Loucy (cell line): ENCODE measurements around the gene BMAL1.

Experiments
- H2AFZ ChIP-seq: fragments of 200-600 bp; sonication (generic); 2 replicates; pipeline ENCODE4 v1.6.0; 2016; ENCODE audit warnings: antibody characterized with exemption, mild to moderate bottlenecking, low read length, moderate library complexity
- H3F3A ChIP-seq: fragments of 200-600 bp; 2 replicates; pipeline ENCODE4 v1.6.0; 2016; ENCODE audit warnings: antibody characterized with exemption, low read depth, mild to moderate bottlenecking
- H3K27me3 ChIP-seq: fragments of 200-600 bp; sonication (generic); 2 replicates; pipeline ENCODE4 v1.6.1; 2014; ENCODE audit warnings: low read length, mild to moderate bottlenecking; ENCODE audit not compliant: insufficient read depth, poor library complexity, severe bottlenecking
- H3K36me3 ChIP-seq: fragments of 200-600 bp; sonication (generic); 2 replicates; pipeline ENCODE4 v1.6.1; 2016; ENCODE audit warnings: low read length; ENCODE audit not compliant: insufficient read depth
- H3K4me1 ChIP-seq: fragments of 200-600 bp; sonication (generic); 2 replicates; pipeline ENCODE4 v1.5.1; 2014; ENCODE audit warnings: low read length, mild to moderate bottlenecking; ENCODE audit not compliant: insufficient read depth, poor library complexity, severe bottlenecking
- H3K4me2 ChIP-seq: fragments of 200-600 bp; sonication (generic); 2 replicates; pipeline ENCODE4 v1.6.0; 2014; ENCODE audit warnings: antibody characterized with exemption, low read length, low read depth, mild to moderate bottlenecking; ENCODE audit not compliant: poor library complexity, severe bottlenecking
- H3K4me3 ChIP-seq: fragments of 200-600 bp; sonication (generic); 2 replicates; pipeline ENCODE4 v1.5.1; 2014; ENCODE audit warnings: low read length, mild to moderate bottlenecking, mixed read lengths; ENCODE audit not compliant: poor library complexity, severe bottlenecking
- H3K79me2 ChIP-seq: fragments of 200-600 bp; sonication (generic); 2 replicates; pipeline ENCODE4 v1.6.1; 2014; ENCODE audit warnings: low read length; ENCODE audit not compliant: insufficient read depth
- H3K9ac ChIP-seq: fragments of 200-600 bp; sonication (generic); 2 replicates; pipeline ENCODE4 v1.6.0; 2014; ENCODE audit warnings: mild to moderate bottlenecking, low read depth, low read length, moderate library complexity; ENCODE audit not compliant: poor library complexity, severe bottlenecking
- H3K9me2 ChIP-seq: fragments of 200-600 bp; sonication (generic); replicated peaks from 2 replicates; pipeline ENCODE4 v1.6.1; 2016; ENCODE audit warnings: low read depth, low read length, mixed read lengths
- H3K9me3 ChIP-seq: fragments of 200-600 bp; sonication (generic); 2 replicates; pipeline ENCODE4 v1.6.1; 2014; ENCODE audit warnings: mild to moderate bottlenecking, antibody characterized with exemption, low read length, low read depth; ENCODE audit not compliant: insufficient read depth
- H4K20me1 ChIP-seq: fragments of 200-600 bp; sonication (generic); 2 replicates; pipeline ENCODE4 v1.6.0; 2014; ENCODE audit warnings: antibody characterized with exemption, low read length, mild to moderate bottlenecking; ENCODE audit not compliant: insufficient read depth, poor library complexity, severe bottlenecking
- EZH2phosphoT487 ChIP-seq: fragments of 200-600 bp; IDR thresholded peaks from 2 replicates; pipeline ENCODE4 v1.6.1; 2018; ENCODE audit warnings: antibody characterized with exemption, mild to moderate bottlenecking, moderate library complexity, borderline replicate concordance
- TF ChIP-seq, protein P1 (sequence below): fragments of 200-600 bp; sonication (generic); conservative IDR thresholded peaks from 2 replicates; pipeline ENCODE4 v1.5.1; 2014; ENCODE audit warnings: mild to moderate bottlenecking, antibody characterized with exemption, low read length

The BMAL1 gene

DNA sequence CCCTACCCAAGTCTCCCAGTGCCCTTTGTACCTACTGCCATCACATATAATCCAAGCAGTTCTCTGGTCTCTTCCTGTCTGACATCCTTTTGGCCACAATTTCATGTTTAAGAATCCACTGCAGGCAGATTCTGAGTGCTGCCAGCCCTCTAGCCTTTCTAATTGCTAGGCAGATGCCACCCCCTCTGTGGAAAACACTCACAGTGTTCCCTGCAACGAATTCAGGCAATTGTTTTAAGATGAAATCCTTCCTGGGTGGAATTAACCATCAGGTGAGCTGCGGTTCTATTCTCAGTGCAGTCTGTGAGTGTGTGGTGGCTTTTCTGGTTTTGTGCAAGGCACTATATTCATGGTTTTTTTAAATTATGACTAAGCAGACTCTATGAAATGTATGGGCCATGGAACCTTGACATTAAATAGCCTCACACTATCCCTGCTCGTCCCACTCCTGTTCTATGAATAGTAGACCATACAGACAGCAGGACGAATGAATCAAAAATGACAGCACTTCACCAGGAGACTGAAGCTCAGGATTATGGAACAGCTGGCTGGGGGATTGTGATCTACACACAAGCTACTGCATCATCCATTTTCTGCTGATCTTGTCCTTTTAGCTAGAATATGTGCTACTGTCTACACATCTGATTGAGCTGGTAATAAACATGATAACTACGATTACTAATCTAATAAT is 29.8 kb upstream of the BMAL1 start:
- no peaks in the 10 kb centered on the region for H3K9me3 ChIP-seq
- no peaks in the 10 kb centered on the region for H3K9me2 ChIP-seq
- H3F3A ChIP-seq = no peaks in the 10 kb centered on the region
- H3K27me3 ChIP-seq = no peaks in the 10 kb centered on the region
- no peaks in the 10 kb centered on the region for H3K79me2 ChIP-seq
- H2AFZ ChIP-seq = no peak overlapping the region
- TF ChIP-seq, protein P1, sequence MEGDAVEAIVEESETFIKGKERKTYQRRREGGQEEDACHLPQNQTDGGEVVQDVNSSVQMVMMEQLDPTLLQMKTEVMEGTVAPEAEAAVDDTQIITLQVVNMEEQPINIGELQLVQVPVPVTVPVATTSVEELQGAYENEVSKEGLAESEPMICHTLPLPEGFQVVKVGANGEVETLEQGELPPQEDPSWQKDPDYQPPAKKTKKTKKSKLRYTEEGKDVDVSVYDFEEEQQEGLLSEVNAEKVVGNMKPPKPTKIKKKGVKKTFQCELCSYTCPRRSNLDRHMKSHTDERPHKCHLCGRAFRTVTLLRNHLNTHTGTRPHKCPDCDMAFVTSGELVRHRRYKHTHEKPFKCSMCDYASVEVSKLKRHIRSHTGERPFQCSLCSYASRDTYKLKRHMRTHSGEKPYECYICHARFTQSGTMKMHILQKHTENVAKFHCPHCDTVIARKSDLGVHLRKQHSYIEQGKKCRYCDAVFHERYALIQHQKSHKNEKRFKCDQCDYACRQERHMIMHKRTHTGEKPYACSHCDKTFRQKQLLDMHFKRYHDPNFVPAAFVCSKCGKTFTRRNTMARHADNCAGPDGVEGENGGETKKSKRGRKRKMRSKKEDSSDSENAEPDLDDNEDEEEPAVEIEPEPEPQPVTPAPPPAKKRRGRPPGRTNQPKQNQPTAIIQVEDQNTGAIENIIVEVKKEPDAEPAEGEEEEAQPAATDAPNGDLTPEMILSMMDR = no peak
- no peak for TF ChIP-seq EZH2phosphoT487
- no peak overlapping the region for H3K4me3 ChIP-seq
- no peaks in the 10 kb centered on the region for H3K4me1 ChIP-seq
- no peak overlapping the region for H3K9ac ChIP-seq
- H3K36me3 ChIP-seq = no peaks in the 10 kb centered on the region
- H4K20me1 ChIP-seq = no peaks in the 10 kb centered on the region
- H3K4me2 ChIP-seq = no peak overlapping the region

- no peak overlapping the region for H3K4me3 ChIP-seq
- no peaks in the 10 kb centered on the region for H3K27me3 ChIP-seq
- H3K9me2 ChIP-seq = no peaks in the 10 kb centered on the region
- TF ChIP-seq EZH2phosphoT487 = no peak
- TF ChIP-seq, protein P1 = no peak
- H3K4me1 ChIP-seq = no peaks in the 10 kb centered on the region
- H3K36me3 ChIP-seq = no peaks in the 10 kb centered on the region
- H3F3A ChIP-seq = no peaks in the 10 kb centered on the region
- no peaks in the 10 kb centered on the region for H4K20me1 ChIP-seq
- no peak overlapping the region for H3K9ac ChIP-seq
- H3K79me2 ChIP-seq = no peaks in the 10 kb centered on the region
- no peak overlapping the region for H2AFZ ChIP-seq
- H3K9me3 ChIP-seq = no peaks in the 10 kb centered on the region
- H3K4me2 ChIP-seq = no peak overlapping the region
These were observed 28.4 kb upstream of the BMAL1 start for GRCh38 chr11:13249177-13249576.

- H3K9me2 ChIP-seq = no peaks in the 10 kb centered on the region
- no peak overlapping the region for H3K4me3 ChIP-seq
- H3K9ac ChIP-seq = no peak overlapping the region
- no peak overlapping the region for H3K4me2 ChIP-seq
- no peaks in the 10 kb centered on the region for H4K20me1 ChIP-seq
- no peak overlapping the region for H2AFZ ChIP-seq
- no peaks in the 10 kb centered on the region for H3F3A ChIP-seq
- no peak for TF ChIP-seq EZH2phosphoT487
- TF ChIP-seq, protein P1 = peak; percentile 28
- H3K36me3 ChIP-seq = no peaks in the 10 kb centered on the region
- H3K9me3 ChIP-seq = no peaks in the 10 kb centered on the region
- no peaks in the 10 kb centered on the region for H3K79me2 ChIP-seq
- H3K27me3 ChIP-seq = no peaks in the 10 kb centered on the region
- H3K4me1 ChIP-seq = no peaks in the 10 kb centered on the region
These were observed 27.6 kb upstream of the BMAL1 start for GRCh38 chr11:13249992-13250391.
